Prostate gland (tissue), 2 donors: ENCODE data around the gene TMEM92. TPM values are rescaled to one million over a fixed set of nuclear protein-coding genes. Genes with fewer than 3 reads are reported as not detected.

Experiments used
- DNase-seq: peaks from one replicate; pipeline ENCODE4 v3.0.0-alpha.2; 2019; ENCODE audit warnings: low spot score
- H3K27ac ChIP-seq, 2 donors: fragments of 200-600 bp; sonication (generic); 2 replicates each; pipeline ENCODE4 v1.5.1; 2017 to 2019
- H3K27me3 ChIP-seq: fragments of 200-600 bp; sonication (generic); replicated peaks from 2 replicates; pipeline ENCODE4 v1.5.1; 2019; ENCODE audit not compliant: insufficient read depth
- H3K36me3 ChIP-seq, 2 donors: fragments of 200-600 bp; sonication (generic); 1 replicate in 1 of 2; 2 replicates in 1 of 2; pipeline versions ENCODE4 v1.5.1 to v1.8.1; 2017 to 2019
- H3K4me1 ChIP-seq: fragments of 200-600 bp; sonication (generic); replicated peaks from 2 replicates; pipeline ENCODE4 v1.5.1; 2019
- H3K4me3 ChIP-seq, 2 donors: fragments of 200-600 bp; sonication (generic); 2 replicates each; pipeline ENCODE4 v1.5.1; 2017 to 2019
- H3K9me3 ChIP-seq: fragments of 200-600 bp; sonication (generic); 2 replicates; pipeline ENCODE4 v1.5.1; 2017
- CTCF ChIP-seq, 4 experiments: fragments of 200-600 bp in 2 of 4; fragments of 450-650 bp in 2 of 4; sonication (generic) in 2 of 4; IDR thresholded peaks; 1 replicate in 3 of 4; 2 replicates in 1 of 4; pipeline ENCODE4 v1.5.1; 2016 to 2019; ENCODE audit warnings: antibody characterized with exemption in 4 of 4, mild to moderate bottlenecking in 2 of 4, moderate library complexity in 2 of 4
- POLR2A ChIP-seq: fragments of 450-650 bp; IDR thresholded peaks from one replicate; pipeline ENCODE4 v1.6.1; 2016; ENCODE audit warnings: antibody characterized with exemption, mild to moderate bottlenecking
- POLR2AphosphoS5 ChIP-seq: sonication (generic); formaldehyde crosslinking; IDR thresholded peaks from one replicate; pipeline ENCODE4 v1.6.1; 2017; ENCODE audit warnings: antibody characterized with exemption
- WGBS: methylation state at CpG from one replicate; pipeline ENCODE4 v1.1.5; 2018; 5-methylcytosine and 5-hydroxymethylcytosine counted together
- intact Hi-C: fragments of 100-400 bp; cut with DNase I; formaldehyde crosslinking; loops from one replicate; pipeline ENCODE4 v1.14.2; 2022
- total RNA-seq, 2 donors: library from RNA; depleted of rRNA; stranded (reverse); fragments of >200 nt; gene quantifications; one replicate each; pipeline ENCODE4 v1.1.0, GENCODE V29; 2016

TMEM92 gene
- total RNA-seq, 2 donors from 2014 or later = 0.91 to 0.96 TPM

DNA sequence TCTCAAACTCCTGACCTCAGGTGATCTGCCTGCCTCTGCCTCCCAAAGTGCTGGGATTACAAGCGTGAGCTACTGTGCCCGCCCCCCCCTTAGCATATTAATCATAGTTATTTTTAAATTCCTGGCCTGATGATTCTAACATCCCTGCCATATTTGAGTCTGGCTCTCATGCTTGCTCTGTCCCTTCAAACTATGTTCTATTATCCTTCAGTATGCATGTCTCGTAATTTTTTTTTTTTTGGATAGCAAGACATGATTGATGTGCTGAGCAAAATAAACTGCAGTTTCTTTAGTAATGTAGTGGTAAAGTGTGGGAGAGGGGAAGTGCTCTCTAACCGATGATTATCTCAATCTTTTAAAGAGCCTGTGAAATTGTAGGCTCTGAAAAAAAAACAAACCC lies 34.3 kb upstream of the TMEM92 start:
- H3K36me3 ChIP-seq = no peaks in the 10 kb centered on the region
- TF ChIP-seq POLR2A (no peak), CTCF (IDR thresholded peaks at IDR 0.05) (no peak), POLR2AphosphoS5 (no peak)
- intact Hi-C loops = no loop called here
- WGBS = 38% methylated on average over 4 of the region's 4 CpGs
- H3K27ac ChIP-seq = no peak overlapping the region
- no peaks in the 10 kb centered on the region for H3K4me1 ChIP-seq
- no peak overlapping the region for H3K4me3 ChIP-seq
- H3K27me3 ChIP-seq = no peaks in the 10 kb centered on the region
- no peak for DNase-seq
- no peaks in the 10 kb centered on the region for H3K9me3 ChIP-seq

DNA sequence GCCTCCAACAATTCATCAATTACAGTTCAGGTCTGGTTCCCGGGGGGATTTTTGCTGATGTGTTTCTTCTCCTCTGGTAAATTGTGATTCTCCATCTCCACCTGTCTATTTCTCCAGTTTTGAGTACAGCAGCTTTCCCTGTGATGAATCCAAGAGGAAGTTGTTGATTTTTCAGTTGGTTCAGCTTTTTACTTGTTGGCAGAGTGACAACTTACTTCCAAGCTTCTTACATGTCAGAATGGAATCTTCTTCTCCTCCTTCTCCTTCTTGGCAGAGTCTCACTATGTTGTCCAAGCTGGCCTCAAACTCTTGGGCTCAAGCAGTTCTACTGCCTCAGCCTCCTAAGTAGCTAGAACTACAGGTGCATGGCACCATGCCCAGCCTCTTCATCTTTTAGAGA lies 33.4 kb upstream of the TMEM92 start:
- DNase-seq = no peak
- no peaks in the 10 kb centered on the region for H3K36me3 ChIP-seq
- no peak overlapping the region for H3K4me3 ChIP-seq
- no peak overlapping the region for H3K27ac ChIP-seq
- intact Hi-C loops = no loop called here
- WGBS = 100% methylated on average over 1 of the region's 1 CpG
- TF ChIP-seq CTCF (IDR thresholded peaks at IDR 0.05) (no peak), POLR2A (no peak), POLR2AphosphoS5 (no peak)
- no peaks in the 10 kb centered on the region for H3K4me1 ChIP-seq
- H3K27me3 ChIP-seq = no peaks in the 10 kb centered on the region
- no peaks in the 10 kb centered on the region for H3K9me3 ChIP-seq

- Histone ChIP-seq H3K27me3 (no peaks in the 10 kb centered on the region), H3K36me3 (no peaks in the 10 kb centered on the region), H3K4me3 (no peak overlapping the region), H3K4me1 (no peaks in the 10 kb centered on the region), H3K27ac (no peak overlapping the region), H3K9me3 (no peaks in the 10 kb centered on the region)
- intact Hi-C loops = no loop called here
- no peak for DNase-seq
- TF ChIP-seq POLR2A (no peak), POLR2AphosphoS5 (no peak)
- WGBS = 87% methylated on average over 5 of the region's 5 CpGs
These were observed 32.8 kb upstream of the TMEM92 start for GRCh38 chr17:50241431-50241830.

- Histone ChIP-seq H3K27ac (no peak overlapping the region), H3K9me3 (no peaks in the 10 kb centered on the region), H3K4me1 (no peaks in the 10 kb centered on the region), H3K36me3 (no peaks in the 10 kb centered on the region), H3K4me3 (no peak overlapping the region), H3K27me3 (no peaks in the 10 kb centered on the region)
- DNase-seq = no peak
- TF ChIP-seq POLR2AphosphoS5 (no peak), POLR2A (no peak)
- intact Hi-C loops = no loop called here
- 83% methylated on average over 6 of the region's 6 CpGs for WGBS
These were observed 29.5 kb upstream of the TMEM92 start for GRCh38 chr17:50244771-50245170.

DNA sequence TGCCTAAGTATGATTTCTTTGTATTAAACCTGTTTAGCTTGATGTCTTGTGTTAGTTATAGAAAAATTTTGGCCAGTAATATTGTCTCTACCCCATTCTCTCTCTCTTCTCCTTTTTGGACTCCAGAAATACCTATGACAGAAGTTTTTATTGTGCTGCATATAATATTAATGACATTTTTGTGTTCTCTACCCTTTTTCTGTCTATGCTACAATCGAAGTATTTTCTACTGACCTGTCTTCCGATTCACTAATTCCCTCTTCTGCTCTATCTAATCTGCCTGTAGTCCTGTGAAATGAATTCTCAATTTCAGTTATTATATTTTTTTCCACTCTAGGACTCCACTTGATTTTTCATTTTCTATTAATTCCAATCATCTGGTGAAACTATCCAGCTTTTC lies 26.0 kb upstream of the TMEM92 start:
- Histone ChIP-seq H3K36me3 (no peaks in the 10 kb centered on the region), H3K9me3 (no peaks in the 10 kb centered on the region), H3K27ac (no peak overlapping the region), H3K4me1 (no peaks in the 10 kb centered on the region), H3K4me3 (no peak overlapping the region), H3K27me3 (no peaks in the 10 kb centered on the region)
- TF ChIP-seq POLR2A (no peak), POLR2AphosphoS5 (no peak), CTCF (IDR thresholded peaks at IDR 0.05) (no peak)
- DNase-seq = no peak
- WGBS = 98% methylated on average over 2 of the region's 2 CpGs
- intact Hi-C loops = no loop called here

- Histone ChIP-seq H3K9me3 (no peaks in the 10 kb centered on the region), H3K4me1 (no peaks in the 10 kb centered on the region), H3K27me3 (no peaks in the 10 kb centered on the region), H3K36me3 (no peaks in the 10 kb centered on the region), H3K4me3 (no peak overlapping the region), H3K27ac (no peak overlapping the region)
- TF ChIP-seq CTCF (IDR thresholded peaks at IDR 0.05) = no peak
- no peak for TF ChIP-seq POLR2A
- no peak for TF ChIP-seq POLR2AphosphoS5
- intact Hi-C loops = no loop called here
- 73% methylated on average over 3 of the region's 3 CpGs for WGBS
- no peak for DNase-seq
These were observed 21.5 kb upstream of the TMEM92 start for GRCh38 chr17:50252781-50253180.
